K562 (cell line): ENCODE measurements around the gene GRK4. TPM values are rescaled to one million over a fixed set of nuclear protein-coding genes. Genes with fewer than 3 reads are reported as not detected.

Source experiments
- BRCA1 ChIP-seq, 2 experiments: fragments of 450-650 bp in 1 of 2; sonication (generic) in 1 of 2; formaldehyde crosslinking in 1 of 2; IDR thresholded peaks; 2 replicates each; pipeline versions ENCODE4 v1.5.0 to v1.6.1; 2017 to 2020; ENCODE audit warnings: mild to moderate bottlenecking in 1 of 2, missing genetic modification reagents in 1 of 2
- CTBP1 ChIP-seq: fragments of 450-650 bp; IDR thresholded peaks from 2 replicates; pipeline ENCODE4 v1.6.1; 2016; ENCODE audit warnings: borderline replicate concordance
- E2F1 ChIP-seq: sonication (generic); formaldehyde crosslinking; IDR thresholded peaks from 2 replicates; pipeline ENCODE4 v1.8.1; 2023; ENCODE audit warnings: mild to moderate bottlenecking, missing genetic modification reagents, moderate library complexity
- GATAD2B ChIP-seq: fragments of 450-650 bp; IDR thresholded peaks from 2 replicates; pipeline ENCODE4 v1.6.1; 2017; ENCODE audit warnings: mild to moderate bottlenecking, borderline replicate concordance
- HINFP ChIP-seq: fragments of 450-650 bp; conservative IDR thresholded peaks from 2 replicates; pipeline ENCODE4 v1.6.1; 2016; ENCODE audit warnings: missing genetic modification characterization, low read depth, mild to moderate bottlenecking, control low read depth, missing compliant biosample characterization
- HIVEP1 ChIP-seq: fragments of 250-450 bp; sonication (Bioruptor Pico); IDR thresholded peaks from 2 replicates; pipeline ENCODE4 v1.4.0; 2020; ENCODE audit warnings: mild to moderate bottlenecking
- HOXB6 ChIP-seq: fragments of 250-450 bp; sonication (Bioruptor Pico); IDR thresholded peaks from 2 replicates; pipeline ENCODE4 v1.5.1; 2022; ENCODE audit warnings: mild to moderate bottlenecking, borderline replicate concordance
- LEF1 ChIP-seq: fragments of 450-650 bp; IDR thresholded peaks from 2 replicates; pipeline ENCODE4 v1.6.1; 2016; ENCODE audit warnings: mild to moderate bottlenecking
- MEIS2 ChIP-seq: fragments of 450-650 bp; IDR thresholded peaks from 2 replicates; pipeline ENCODE4 v1.6.1; 2014; ENCODE audit warnings: mild to moderate bottlenecking; ENCODE audit not compliant: partially characterized antibody
- MLX ChIP-seq, 2 experiments: fragments of 450-650 bp in 1 of 2; sonication (generic) in 1 of 2; formaldehyde crosslinking; conservative IDR thresholded peaks; 2 replicates each; pipeline versions ENCODE4 v1.4.0 to v1.8.1; 2020 to 2022; ENCODE audit warnings: mild to moderate bottlenecking in 1 of 2, missing genetic modification reagents in 1 of 2
- NR2C1 ChIP-seq, 2 experiments: fragments of 450-650 bp; IDR thresholded peaks; 2 replicates each; pipeline ENCODE4 v1.6.1; 2017; ENCODE audit warnings: mild to moderate bottlenecking in 2 of 2, antibody characterized with exemption in 1 of 2, inconsistent platforms in 1 of 2, missing compliant biosample characterization in 1 of 2, missing genetic modification characterization in 1 of 2
- PTBP1 ChIP-seq: fragments of 200-400 bp; formaldehyde crosslinking; IDR thresholded peaks from 2 replicates; pipeline ENCODE4 v1.6.1; 2017; ENCODE audit warnings: low read depth, low read length
- RBM15 ChIP-seq: fragments of 200-400 bp; formaldehyde crosslinking; IDR thresholded peaks from 2 replicates; pipeline ENCODE4 v1.6.1; 2018; ENCODE audit warnings: mild to moderate bottlenecking, low read length, moderate library complexity; ENCODE audit not compliant: insufficient read depth
- RBM17 ChIP-seq: fragments of 200-400 bp; formaldehyde crosslinking; IDR thresholded peaks from 2 replicates; pipeline ENCODE4 v1.6.1; 2017; ENCODE audit warnings: low read depth, mild to moderate bottlenecking, low read length, borderline replicate concordance
- RCOR1 ChIP-seq, 2 experiments: IDR thresholded peaks; 2 replicates each; pipeline ENCODE4 v1.6.1; 2012; ENCODE audit warnings: low read depth in 2 of 2, low read length in 2 of 2, borderline replicate concordance in 1 of 2, improper control_type of control experiment in 1 of 2
- SIN3B ChIP-seq: fragments of 450-650 bp; IDR thresholded peaks from 2 replicates; pipeline ENCODE4 v1.6.1; 2017; ENCODE audit warnings: low read depth, mild to moderate bottlenecking, moderate library complexity
- STAG1 ChIP-seq: sonication (generic); formaldehyde crosslinking; IDR thresholded peaks from 2 replicates; pipeline ENCODE4 v1.5.0; 2020; ENCODE audit warnings: missing genetic modification reagents, borderline replicate concordance
- THAP12 ChIP-seq: fragments of 250-450 bp; sonication (Bioruptor Pico); IDR thresholded peaks from 2 replicates; pipeline ENCODE4 v1.9.0; 2021; ENCODE audit warnings: mild to moderate bottlenecking, inconsistent platforms
- USF1 ChIP-seq: sonication (generic); formaldehyde crosslinking; IDR thresholded peaks from 2 replicates; pipeline ENCODE4 v1.9.0; 2022; ENCODE audit warnings: mild to moderate bottlenecking, missing genetic modification reagents
- ZNF133 ChIP-seq: fragments of 250-450 bp; sonication (Bioruptor Pico); IDR thresholded peaks from 2 replicates; pipeline ENCODE4 v1.4.0; 2020; ENCODE audit warnings: mild to moderate bottlenecking
- ZNF217 ChIP-seq: sonication (generic); formaldehyde crosslinking; IDR thresholded peaks from 2 replicates; pipeline ENCODE4 v1.8.0; 2022; ENCODE audit warnings: mild to moderate bottlenecking, missing genetic modification reagents
- ZNF668 ChIP-seq: fragments of 250-450 bp; sonication (Bioruptor Pico); IDR thresholded peaks from 2 replicates; pipeline ENCODE4 v1.8.0; 2022; ENCODE audit warnings: mild to moderate bottlenecking, inconsistent platforms
- polyA plus RNA-seq, 8 experiments: library from polyadenylated mRNA; depleted of rRNA in 4 of 8; stranded (reverse) in 5 of 8; unstranded in 3 of 8; fragments of >200 nt; fragmentation: Nextera tagmentation in 2 of 8; fragmentation: Illumina TruSeq in 1 of 8; extraction: Ambion mirVana in 2 of 8; extraction: Trizol in 1 of 8; gene quantifications; 2 replicates each; pipeline versions ENCODE4 v1.2.1 to v1.2.3, GENCODE V29; 2011 to 2014; ENCODE audit warnings: inconsistent platforms in 1 of 8, missing spikeins in 1 of 8
- total RNA-seq, 7 experiments: library from RNA; depleted of rRNA in 6 of 7; stranded (reverse); fragments of >200 nt in 6 of 7; fragmentation: Illumina TruSeq in 2 of 7; extraction: Trizol in 2 of 7; gene quantifications; 2 replicates each; pipeline versions ENCODE4 v1.2.1 to v1.2.3, GENCODE V29; 2011 to 2021; ENCODE audit warnings: low replicate concordance in 1 of 7

The GRK4 gene
- total and polyA plus RNA-seq, 9 of the 15 experiments (the other 6 are each of a cell fraction or from before 2014, with no cell fraction given) = 1.1 to 4.8 (median 2.6) TPM

- TF ChIP-seq HOXB6 (no peak), MLX (CRISPR knock-in tag; conservative IDR thresholded peaks at IDR 0.05) (no peak), HINFP (no peak), LEF1 (no peak), SIN3B (no peak), NR2C1 (IDR thresholded peaks at IDR 0.05) (no peak), NR2C1 (tag; IDR thresholded peaks at IDR 0.05) (no peak), RBM15 (no peak), E2F1 (no peak), BRCA1 (IDR thresholded peaks at IDR 0.05) (no peak), BRCA1 (CRISPR knock-in tag; IDR thresholded peaks at IDR 0.05) (no peak), PTBP1 (no peak), RBM17 (no peak), ZNF133 (CRISPR knock-in tag) (no peak), ZNF668 (CRISPR knock-in tag) (no peak), ZNF217 (CRISPR knock-in tag) (no peak), USF1 (no peak), GATAD2B (no peak), MEIS2 (peak; percentile 55), CTBP1 (no peak; the same call in 1 of the 2 replicates), THAP12 (no peak), RCOR1 (IDR thresholded peaks at IDR 0.05; ENCODE audit: borderline replicate concordance in 1 of 2, low read depth in 2 of 2, low read length in 2 of 2) (peak in 1 of 2 experiments; percentile 66; a peak in 2 of 4 replicates), STAG1 (no peak), HIVEP1 (no peak)
Observed at GRCh38 chr4:3013839-3014350, 50.5 kb downstream of the GRK4 start (continued).
